NCI-H2029 (cell line): ENCODE measurements around the gene PTTG1IP2.

Experiments
- DNase-seq: peaks from one replicate; lab custom pipeline; 2025; lab: John Stamatoyannopoulos, UW

Gene PTTG1IP2

GRCh38 chr7:90483251-90483650 is 13.8 kb downstream of the PTTG1IP2 start:
- DNase-seq: no peak

- no peak for DNase-seq
These were observed 15.3 kb downstream of the PTTG1IP2 start for GRCh38 chr7:90484706-90485105.

- DNase-seq: no peak
These were observed 16.4 kb downstream of the PTTG1IP2 start for GRCh38 chr7:90485734-90486316.

GRCh38 chr7:90487808-90488207 is 18.4 kb downstream of the PTTG1IP2 start:
- DNase-seq: no peak

GRCh38 chr7:90488220-90488619 is 18.8 kb downstream of the PTTG1IP2 start:
- no peak for DNase-seq

- no peak for DNase-seq
These were observed 22.8 kb downstream of the PTTG1IP2 start for GRCh38 chr7:90492250-90492649.

- no peak for DNase-seq
These were observed 25.8 kb downstream of the PTTG1IP2 start for GRCh38 chr7:90495241-90495640.

GRCh38 chr7:90502539-90502938 is 33.1 kb downstream of the PTTG1IP2 start:
- no peak for DNase-seq

GRCh38 chr7:90503367-90503766 is 33.9 kb downstream of the PTTG1IP2 start:
- no peak for DNase-seq

GRCh38 chr7:90507692-90508091 is 38.3 kb downstream of the PTTG1IP2 start:
- no peak for DNase-seq

GRCh38 chr7:90511776-90512175 is 42.3 kb downstream of the PTTG1IP2 start:
- no peak for DNase-seq

- no peak for DNase-seq
These were observed 43.4 kb downstream of the PTTG1IP2 start for GRCh38 chr7:90512821-90513254.

- DNase-seq: no peak
These were observed 46.8 kb downstream of the PTTG1IP2 start for GRCh38 chr7:90516257-90516656.

- DNase-seq: no peak
These were observed 49.2 kb downstream of the PTTG1IP2 start for GRCh38 chr7:90518630-90519029.

- DNase-seq: no peak
These were observed 51.0 kb downstream of the PTTG1IP2 start for GRCh38 chr7:90520484-90520883.

- DNase-seq: no peak
These were observed 60.8 kb downstream of the PTTG1IP2 start for GRCh38 chr7:90530263-90530662.

- DNase-seq: peak; percentile 35
These were observed 62.9 kb downstream of the PTTG1IP2 start for GRCh38 chr7:90532231-90532929.

- no peak for DNase-seq
These were observed 67.0 kb downstream of the PTTG1IP2 start for GRCh38 chr7:90536449-90536848.

- no peak for DNase-seq
These were observed 69.0 kb downstream of the PTTG1IP2 start for GRCh38 chr7:90538405-90538804.

- no peak for DNase-seq
These were observed 71.0 kb downstream of the PTTG1IP2 start for GRCh38 chr7:90540406-90540805.

- DNase-seq: no peak
These were observed 81.6 kb downstream of the PTTG1IP2 start for GRCh38 chr7:90551036-90551435.

- no peak for DNase-seq
These were observed 83.1 kb downstream of the PTTG1IP2 start for GRCh38 chr7:90552521-90552920.

- no peak for DNase-seq
These were observed 91.3 kb downstream of the PTTG1IP2 start for GRCh38 chr7:90560730-90561129.
